Activated CD4-positive, alpha-beta T cell treated with anti-CD3 and anti-CD28 coated beads, Interleukin-2, Interleukin-6, amounts not matched to agents 100 ng/mL and 50 ng/mL, durations not matched to agents 16 hours and 8 hours (primary cell): ENCODE results near the gene SHOC1.
"Not testable (repeated sequence)": the region's sequence is repeated elsewhere in the genome, so short reads cannot be mapped to it uniquely, and the experiment has no call there.

Source experiments
- DNase-seq: peaks from one replicate; pipeline ENCODE4 v3.0.0-alpha.2; 2020

SHOC1 gene

DNA sequence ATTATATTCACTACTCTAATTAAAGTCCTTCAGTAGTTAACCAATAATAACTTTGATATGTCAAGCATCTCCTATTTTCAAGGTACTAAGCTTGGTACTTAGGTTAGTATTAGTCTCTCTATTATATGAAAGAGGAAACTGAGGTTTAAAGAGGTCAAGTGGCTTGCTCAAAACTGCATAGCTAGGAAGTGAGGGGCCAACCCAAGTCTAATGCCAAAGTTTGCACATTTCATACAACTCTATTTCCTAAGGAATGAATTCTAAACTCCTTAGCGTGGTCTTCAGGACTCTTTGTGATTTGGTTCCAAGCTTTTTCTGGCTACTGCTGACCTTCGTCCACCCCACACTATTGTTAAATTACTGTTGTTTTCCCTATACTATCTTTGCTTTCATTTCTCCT, 9.9 kb upstream of the SHOC1 start:
- DNase-seq = no peak

DNA sequence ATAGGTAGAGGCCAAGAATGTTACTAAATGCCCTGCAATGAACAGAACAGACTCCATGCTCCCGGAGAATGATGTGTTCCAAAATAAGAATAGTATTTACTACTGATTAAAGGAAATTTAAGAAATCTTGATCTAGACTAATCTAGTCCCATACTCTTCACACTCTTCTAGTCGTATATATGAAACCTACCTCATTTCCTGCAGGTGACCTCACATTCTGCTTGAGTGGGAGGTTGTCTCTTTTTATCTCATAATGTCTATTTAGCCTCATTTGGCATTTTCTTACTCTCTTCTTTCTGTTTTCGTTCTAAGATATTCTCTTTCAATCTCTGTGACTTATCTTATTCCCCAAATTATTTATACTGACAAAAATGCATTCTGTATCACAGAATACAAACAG, 9.2 kb upstream of the SHOC1 start:
- DNase-seq = peak; percentile 7

DNA sequence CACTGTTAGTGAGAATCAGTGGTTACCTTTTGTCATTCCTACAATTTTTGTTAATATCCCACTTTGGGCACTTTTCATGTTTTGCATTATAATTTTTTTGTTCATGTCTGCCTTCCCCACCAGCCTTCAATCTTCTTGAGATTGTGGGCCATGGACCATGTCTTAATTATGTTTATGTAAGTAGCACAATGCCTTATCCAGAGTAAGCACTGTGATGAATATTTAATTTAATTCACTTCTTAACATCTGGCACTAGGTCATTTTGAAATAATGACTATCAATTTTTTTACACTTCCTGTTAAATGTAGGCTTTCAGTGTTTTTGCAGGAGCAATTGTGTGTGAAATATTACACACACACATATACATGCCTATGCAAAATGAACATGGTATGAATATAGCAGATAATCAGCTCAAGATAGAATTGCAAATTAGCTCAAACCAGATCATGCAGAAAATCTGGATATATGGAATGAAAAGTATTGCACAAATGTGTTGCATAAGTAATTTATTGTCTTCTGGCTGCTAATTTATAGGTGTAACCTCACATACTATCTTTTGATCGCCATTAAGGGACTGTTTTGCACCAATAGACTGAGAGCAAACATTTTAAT, 5.3 kb upstream of the SHOC1 start:
- DNase-seq = no peak

DNA sequence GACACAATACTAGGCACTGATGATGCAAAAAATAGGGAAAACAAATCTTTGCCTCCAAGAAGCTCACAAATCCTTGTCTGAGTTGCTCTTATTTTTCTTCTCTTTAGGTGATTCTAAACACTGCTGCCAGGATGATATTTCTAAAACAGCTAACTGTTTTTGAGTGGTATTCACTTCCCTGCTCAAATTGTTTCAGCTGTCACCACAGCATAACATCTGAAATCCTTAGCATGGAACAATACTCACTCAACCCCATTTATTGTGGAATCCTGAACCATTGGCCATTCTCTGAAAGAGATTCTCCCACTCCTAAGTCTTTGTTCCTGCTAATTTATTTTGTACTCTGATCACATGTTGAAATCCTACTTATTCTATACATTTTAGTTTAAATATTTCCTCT, 4.8 kb upstream of the SHOC1 start:
- no peak for DNase-seq

DNA sequence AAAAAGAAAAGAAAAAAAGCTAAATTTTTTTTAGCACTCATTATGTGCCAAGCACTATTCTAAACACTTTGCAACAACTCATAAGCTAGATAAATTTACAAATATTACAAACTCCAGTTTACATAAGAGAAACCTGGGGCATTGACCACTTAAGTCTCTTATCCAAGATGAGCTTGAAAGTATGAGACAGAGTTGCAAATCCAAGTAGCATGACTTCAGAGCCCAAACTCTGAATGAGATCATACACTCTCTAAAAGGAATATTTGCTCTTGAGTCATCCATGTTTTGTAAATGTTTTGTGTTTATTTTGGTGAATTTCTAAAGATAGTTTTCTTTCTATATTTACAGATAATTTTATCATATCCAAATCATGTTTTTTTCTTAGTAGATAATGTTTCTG, 4.0 kb upstream of the SHOC1 start:
- DNase-seq = no peak

DNA sequence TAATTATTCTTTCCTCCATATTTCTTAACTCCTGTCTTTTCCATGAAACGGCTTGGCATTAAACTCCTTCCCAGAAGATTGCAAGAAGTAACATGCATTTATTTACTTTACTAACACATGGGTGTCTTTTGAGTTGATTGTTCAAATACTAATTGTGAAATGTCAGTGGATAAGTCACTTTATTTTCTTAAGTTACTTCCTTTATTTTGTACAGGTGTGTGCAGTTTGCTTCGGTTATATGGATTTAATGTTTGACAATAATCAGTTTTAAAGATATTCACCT, 761 bp upstream of the SHOC1 start:
- no peak for DNase-seq

DNA sequence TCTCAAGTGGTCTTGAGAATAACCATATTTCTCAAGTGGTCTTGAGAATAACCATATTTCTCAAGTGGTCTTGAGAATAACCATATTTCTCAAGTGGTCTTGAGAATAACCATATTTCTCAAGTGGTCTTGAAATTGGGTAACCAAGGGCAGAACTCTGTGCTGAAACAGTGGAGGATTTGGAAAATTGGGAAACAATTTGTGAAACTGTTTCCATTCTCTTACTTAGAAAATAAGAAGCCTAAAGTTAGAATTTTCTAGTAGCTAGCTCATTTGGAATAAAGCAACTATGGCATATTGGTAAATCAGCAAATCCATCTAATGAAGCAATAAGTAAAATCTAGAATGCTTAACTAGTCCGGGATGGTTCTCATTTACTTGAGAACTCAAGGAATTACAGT, 2.9 kb downstream of the SHOC1 start:
- DNase-seq = not testable (repeated sequence)

DNA sequence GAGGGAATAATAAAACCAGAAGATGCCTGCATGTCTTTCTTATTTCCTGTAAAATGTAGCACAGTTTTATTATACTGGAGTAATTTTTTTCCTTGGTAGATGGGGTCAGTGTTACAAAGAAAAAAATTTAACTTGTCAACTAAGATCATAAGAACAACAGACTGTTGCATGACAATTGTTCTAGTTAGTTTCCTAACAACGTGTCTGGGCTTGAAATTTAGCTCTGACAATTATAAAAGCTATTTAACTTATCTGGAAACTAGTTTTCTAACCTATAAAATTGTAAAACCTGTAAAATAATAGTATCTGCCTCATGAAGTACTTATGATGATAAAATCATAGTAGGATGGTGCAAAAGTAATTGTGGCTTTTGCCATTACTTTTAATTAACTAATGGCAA, 4.9 kb downstream of the SHOC1 start:
- DNase-seq = no peak

DNA sequence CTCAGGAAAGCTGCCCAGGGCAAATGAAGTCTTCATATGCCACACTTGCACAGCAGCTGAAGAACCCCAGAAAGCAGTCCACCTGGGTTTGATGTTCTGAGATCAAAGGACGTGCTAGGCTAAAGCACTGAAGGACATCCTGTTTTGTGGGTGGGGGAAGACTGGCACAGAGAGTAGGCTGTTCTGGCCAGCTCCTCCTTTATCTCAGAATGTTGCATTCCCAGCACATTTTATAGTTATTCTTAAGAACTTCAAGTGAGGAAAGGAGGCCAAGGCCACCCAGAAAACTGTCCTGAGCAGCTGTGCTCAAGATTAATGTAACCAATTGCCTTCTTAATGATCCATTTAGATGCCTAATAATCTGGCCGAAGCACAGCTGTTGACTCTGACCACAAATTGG, 10.9 kb downstream of the SHOC1 start:
- no peak for DNase-seq

DNA sequence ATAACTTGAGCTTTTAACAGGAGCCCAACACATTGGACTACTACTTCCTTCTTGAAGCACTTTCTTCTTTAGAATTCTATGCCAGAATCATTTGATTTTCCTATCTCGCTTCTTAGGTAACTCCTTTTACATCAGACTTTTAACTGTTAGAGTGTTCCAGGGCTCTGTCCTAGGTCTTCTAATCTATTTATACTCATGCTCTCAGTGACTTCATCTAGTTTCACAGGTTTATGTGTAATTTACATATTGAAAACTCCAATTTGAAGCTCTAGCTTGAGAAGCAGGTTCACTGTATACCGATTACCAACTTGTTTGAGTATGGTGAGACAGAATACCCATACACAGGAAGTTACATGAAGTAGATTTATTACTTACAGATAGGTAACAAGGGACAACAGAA, 11.3 kb downstream of the SHOC1 start:
- DNase-seq = no peak

DNA sequence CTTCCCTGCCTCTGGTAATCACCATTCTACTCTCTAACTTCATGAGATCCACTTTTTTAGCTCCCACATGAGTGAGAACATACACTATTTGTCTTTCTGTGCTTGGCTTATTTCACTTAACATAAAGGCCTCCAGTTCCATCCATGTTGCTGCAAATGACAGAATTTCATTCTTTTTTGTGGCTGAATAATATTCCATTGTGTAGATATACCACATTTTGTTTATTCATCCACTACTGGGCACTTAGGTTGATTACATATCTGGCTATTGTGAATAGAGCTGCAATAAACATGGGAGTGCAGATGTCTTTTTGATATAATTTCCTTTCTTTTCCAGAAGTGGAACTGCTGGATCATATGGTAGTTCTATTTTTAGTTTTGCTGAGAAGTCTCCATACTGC, 28.7 kb downstream of the SHOC1 start:
- DNase-seq = no peak

DNA sequence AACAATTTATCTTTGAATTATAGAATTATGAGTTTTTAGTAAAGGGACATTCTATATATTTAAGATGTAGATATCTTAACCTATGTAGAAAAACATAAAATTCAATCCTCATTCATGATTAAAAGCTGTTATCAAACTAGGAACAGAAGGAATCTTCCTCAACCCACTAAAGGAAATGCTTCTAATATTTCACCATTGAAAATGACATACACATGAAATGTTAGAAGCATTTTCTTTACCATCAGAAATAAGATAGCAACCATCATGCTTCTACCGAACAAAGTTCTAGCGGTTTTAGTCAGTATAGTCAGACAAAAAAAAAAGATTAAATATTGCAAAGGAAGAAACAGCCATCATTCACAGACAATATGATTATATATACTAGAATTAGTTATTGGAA, 32.2 kb downstream of the SHOC1 start:
- DNase-seq = no peak

DNA sequence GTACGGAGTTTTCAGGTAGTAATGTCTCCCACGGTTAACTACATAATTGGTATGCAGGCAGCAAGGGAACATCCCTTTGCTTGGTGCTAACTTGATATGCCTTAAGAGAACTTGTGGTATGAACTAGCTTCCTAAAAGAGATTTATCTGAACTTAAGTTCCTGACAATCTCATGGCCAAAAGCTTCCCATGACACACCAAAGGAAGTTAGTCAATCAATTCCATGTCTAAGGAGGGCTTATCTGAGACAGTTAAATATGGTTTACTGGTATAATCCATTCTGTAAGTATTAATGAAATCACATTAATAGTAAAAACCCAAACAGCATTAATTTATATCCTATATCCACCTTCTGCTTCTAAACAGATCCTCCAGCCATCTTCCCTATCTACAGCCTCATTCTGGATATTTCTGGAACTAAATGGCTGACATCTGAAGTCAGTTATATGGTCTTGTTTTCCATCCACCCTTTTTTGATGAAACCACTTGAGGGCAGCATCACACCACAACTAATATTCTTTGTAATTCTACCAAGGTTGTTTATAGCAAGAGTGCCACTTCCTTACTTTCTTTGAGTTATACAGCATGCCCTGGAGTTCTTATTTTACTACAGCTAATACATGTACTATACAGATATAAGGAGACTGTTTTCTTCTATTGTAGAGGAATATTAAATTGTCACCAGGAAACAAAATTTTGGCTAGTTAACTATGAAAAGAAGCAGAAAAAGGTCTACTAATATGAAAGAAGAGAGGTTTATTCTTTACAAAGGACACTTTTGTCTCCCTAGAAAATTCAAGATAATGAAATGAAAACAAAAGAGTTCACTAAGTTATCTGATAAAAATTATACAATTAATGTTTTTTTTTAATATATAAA, 34.7 kb downstream of the SHOC1 start:
- peak; percentile 71 for DNase-seq

DNA sequence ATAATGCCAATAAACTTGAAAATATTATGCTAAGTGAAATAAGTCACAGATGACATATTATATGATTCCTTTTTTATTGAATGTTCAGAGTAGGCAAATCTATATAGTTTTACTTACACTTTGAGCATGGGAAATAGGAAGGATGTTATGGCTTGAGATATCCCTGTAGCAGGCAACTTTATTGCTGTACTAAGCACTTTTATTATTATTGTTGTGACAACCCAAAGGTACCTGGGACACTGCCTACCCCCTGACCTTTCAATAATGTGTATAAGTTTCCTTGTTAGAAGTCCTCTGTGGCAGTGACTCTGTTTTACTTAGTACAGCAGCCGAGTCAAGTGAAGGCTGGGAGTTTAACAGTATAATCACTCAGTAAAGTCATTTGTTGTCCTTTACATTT, 39.9 kb downstream of the SHOC1 start:
- DNase-seq = no peak

DNA sequence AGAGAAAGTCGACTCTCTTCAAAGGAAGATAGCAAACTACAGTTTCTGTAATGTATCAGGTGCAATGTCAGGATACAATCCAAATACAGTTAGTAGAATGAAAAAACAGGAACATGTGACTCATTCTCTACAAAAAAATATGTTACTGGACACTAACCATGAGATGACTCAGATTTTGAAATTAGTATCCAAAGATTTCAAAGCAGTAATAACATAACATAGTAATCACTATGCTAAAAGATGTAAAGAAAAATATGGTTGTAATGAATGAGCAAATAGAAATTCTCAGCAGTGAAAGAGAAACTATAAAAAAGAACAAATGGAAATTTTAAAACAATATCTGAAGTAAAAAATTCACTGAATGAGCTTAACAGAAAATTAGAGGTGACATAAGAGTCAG, 42.3 kb downstream of the SHOC1 start:
- no peak for DNase-seq
